H1 (cell line): ENCODE data around the gene C19orf18. TPM values are rescaled to one million over a fixed set of nuclear protein-coding genes. Genes with fewer than 3 reads are reported as not detected.

Source experiments
- ASH2L ChIP-seq: fragments of 200-600, 300-600 bp; sonication (generic); IDR thresholded peaks from one replicate; pipeline ENCODE4 v1.7.1; 2017; ENCODE audit warnings: low read length
- CHD2 ChIP-seq: IDR thresholded peaks from 2 replicates; pipeline ENCODE4 v1.6.1; 2012; ENCODE audit warnings: low read length, improper control_type of control experiment
- EP300 ChIP-seq, 2 experiments: IDR thresholded peaks; 1 replicate in 1 of 2; 2 replicates in 1 of 2; pipeline ENCODE4 v1.6.1; 2011 to 2012; ENCODE audit warnings: low read depth in 2 of 2, low read length in 2 of 2, mild to moderate bottlenecking in 2 of 2, borderline replicate concordance in 1 of 2, inconsistent platforms in 1 of 2, moderate library complexity in 1 of 2
- MAFK ChIP-seq: IDR thresholded peaks from 2 replicates; pipeline ENCODE4 v1.6.1; 2012; ENCODE audit warnings: low read depth, mild to moderate bottlenecking, improper control_type of control experiment, low read length
- SUZ12 ChIP-seq: fragments of 200-600 bp; sonication (generic); IDR thresholded peaks from 2 replicates; pipeline ENCODE4 v1.6.1; 2012; ENCODE audit warnings: mild to moderate bottlenecking, inconsistent platforms, low read length, moderate library complexity, mixed read lengths
- TAF7 ChIP-seq: optimal IDR thresholded peaks from 2 replicates; pipeline ENCODE3; 2011; ENCODE audit warnings: low read depth, mild to moderate bottlenecking, inconsistent platforms, low read length, moderate library complexity, borderline replicate concordance
- polyA plus RNA-seq, 7 experiments: library from polyadenylated mRNA; depleted of rRNA in 3 of 7; stranded (reverse) in 5 of 7; unstranded in 2 of 7; fragments of >200 nt in 5 of 7; fragments of 200-250 nt in 2 of 7; gene quantifications; 1 replicate in 5 of 7; 2 replicates in 1 of 7; 4 replicates in 1 of 7; pipeline versions ENCODE4 v1.2.1 to v1.2.3, GENCODE V29; 2011 to 2013; ENCODE audit warnings: missing spikeins in 2 of 7, mixed read lengths in 2 of 7
- total RNA-seq: library from RNA; stranded (reverse); fragmentation: NEBNext Ultra II Directional; extraction: Animal tissue kit (Norgen Biotek cat#: 25700); gene quantifications from 2 replicates; pipeline ENCODE4 v1.2.1, GENCODE V29; 2021
- TF ChIP-seq, protein P1 (sequence below): fragments of 300-600 bp; sonication (generic); IDR thresholded peaks from 2 replicates; pipeline ENCODE4 v1.7.1; 2012; ENCODE audit warnings: low read length, moderate library complexity, mild to moderate bottlenecking, inconsistent platforms; ENCODE audit not compliant: insufficient replicate concordance

Gene C19orf18
- total and polyA plus RNA-seq, 2 of the 8 experiments (the other 6 are each of a cell fraction or from before 2014, with no cell fraction given) = 0.12 to 0.99 TPM

DNA sequence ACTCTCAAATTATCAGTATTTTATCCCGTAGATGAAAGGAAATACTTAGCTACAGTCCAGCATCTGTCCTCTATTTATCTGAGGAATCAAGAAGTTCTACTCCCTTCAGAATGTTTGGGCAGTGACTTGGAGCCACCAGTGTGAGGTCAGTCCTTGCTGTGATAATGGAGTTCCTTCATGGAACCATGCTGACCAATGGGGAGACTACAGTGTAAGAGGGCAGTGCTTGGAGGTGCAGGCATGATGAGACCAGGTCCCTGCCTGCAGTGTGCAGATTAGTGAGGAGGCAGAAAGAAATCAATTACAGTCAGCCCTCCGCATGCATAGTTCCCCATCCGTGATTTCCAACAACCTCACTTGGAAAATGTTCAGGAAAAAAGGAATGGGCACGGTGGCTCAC, at the start of gene C19orf18 (continued):
- TF ChIP-seq, protein P1, sequence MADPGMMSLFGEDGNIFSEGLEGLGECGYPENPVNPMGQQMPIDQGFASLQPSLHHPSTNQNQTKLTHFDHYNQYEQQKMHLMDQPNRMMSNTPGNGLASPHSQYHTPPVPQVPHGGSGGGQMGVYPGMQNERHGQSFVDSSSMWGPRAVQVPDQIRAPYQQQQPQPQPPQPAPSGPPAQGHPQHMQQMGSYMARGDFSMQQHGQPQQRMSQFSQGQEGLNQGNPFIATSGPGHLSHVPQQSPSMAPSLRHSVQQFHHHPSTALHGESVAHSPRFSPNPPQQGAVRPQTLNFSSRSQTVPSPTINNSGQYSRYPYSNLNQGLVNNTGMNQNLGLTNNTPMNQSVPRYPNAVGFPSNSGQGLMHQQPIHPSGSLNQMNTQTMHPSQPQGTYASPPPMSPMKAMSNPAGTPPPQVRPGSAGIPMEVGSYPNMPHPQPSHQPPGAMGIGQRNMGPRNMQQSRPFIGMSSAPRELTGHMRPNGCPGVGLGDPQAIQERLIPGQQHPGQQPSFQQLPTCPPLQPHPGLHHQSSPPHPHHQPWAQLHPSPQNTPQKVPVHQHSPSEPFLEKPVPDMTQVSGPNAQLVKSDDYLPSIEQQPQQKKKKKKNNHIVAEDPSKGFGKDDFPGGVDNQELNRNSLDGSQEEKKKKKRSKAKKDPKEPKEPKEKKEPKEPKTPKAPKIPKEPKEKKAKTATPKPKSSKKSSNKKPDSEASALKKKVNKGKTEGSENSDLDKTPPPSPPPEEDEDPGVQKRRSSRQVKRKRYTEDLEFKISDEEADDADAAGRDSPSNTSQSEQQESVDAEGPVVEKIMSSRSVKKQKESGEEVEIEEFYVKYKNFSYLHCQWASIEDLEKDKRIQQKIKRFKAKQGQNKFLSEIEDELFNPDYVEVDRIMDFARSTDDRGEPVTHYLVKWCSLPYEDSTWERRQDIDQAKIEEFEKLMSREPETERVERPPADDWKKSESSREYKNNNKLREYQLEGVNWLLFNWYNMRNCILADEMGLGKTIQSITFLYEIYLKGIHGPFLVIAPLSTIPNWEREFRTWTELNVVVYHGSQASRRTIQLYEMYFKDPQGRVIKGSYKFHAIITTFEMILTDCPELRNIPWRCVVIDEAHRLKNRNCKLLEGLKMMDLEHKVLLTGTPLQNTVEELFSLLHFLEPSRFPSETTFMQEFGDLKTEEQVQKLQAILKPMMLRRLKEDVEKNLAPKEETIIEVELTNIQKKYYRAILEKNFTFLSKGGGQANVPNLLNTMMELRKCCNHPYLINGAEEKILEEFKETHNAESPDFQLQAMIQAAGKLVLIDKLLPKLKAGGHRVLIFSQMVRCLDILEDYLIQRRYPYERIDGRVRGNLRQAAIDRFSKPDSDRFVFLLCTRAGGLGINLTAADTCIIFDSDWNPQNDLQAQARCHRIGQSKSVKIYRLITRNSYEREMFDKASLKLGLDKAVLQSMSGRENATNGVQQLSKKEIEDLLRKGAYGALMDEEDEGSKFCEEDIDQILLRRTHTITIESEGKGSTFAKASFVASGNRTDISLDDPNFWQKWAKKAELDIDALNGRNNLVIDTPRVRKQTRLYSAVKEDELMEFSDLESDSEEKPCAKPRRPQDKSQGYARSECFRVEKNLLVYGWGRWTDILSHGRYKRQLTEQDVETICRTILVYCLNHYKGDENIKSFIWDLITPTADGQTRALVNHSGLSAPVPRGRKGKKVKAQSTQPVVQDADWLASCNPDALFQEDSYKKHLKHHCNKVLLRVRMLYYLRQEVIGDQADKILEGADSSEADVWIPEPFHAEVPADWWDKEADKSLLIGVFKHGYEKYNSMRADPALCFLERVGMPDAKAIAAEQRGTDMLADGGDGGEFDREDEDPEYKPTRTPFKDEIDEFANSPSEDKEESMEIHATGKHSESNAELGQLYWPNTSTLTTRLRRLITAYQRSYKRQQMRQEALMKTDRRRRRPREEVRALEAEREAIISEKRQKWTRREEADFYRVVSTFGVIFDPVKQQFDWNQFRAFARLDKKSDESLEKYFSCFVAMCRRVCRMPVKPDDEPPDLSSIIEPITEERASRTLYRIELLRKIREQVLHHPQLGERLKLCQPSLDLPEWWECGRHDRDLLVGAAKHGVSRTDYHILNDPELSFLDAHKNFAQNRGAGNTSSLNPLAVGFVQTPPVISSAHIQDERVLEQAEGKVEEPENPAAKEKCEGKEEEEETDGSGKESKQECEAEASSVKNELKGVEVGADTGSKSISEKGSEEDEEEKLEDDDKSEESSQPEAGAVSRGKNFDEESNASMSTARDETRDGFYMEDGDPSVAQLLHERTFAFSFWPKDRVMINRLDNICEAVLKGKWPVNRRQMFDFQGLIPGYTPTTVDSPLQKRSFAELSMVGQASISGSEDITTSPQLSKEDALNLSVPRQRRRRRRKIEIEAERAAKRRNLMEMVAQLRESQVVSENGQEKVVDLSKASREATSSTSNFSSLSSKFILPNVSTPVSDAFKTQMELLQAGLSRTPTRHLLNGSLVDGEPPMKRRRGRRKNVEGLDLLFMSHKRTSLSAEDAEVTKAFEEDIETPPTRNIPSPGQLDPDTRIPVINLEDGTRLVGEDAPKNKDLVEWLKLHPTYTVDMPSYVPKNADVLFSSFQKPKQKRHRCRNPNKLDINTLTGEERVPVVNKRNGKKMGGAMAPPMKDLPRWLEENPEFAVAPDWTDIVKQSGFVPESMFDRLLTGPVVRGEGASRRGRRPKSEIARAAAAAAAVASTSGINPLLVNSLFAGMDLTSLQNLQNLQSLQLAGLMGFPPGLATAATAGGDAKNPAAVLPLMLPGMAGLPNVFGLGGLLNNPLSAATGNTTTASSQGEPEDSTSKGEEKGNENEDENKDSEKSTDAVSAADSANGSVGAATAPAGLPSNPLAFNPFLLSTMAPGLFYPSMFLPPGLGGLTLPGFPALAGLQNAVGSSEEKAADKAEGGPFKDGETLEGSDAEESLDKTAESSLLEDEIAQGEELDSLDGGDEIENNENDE = no peak
- TF ChIP-seq EP300 (IDR thresholded peaks at IDR 0.05; ENCODE audit: borderline replicate concordance in 1 of 2, low read depth in 2 of 2, low read length in 2 of 2) = no peak
- TF ChIP-seq ASH2L = no peak
- no peak for TF ChIP-seq SUZ12
- TF ChIP-seq CHD2 = no peak
- no peak for TF ChIP-seq TAF7
- no peak for TF ChIP-seq MAFK
